Vagina (tissue), 2 donors: ENCODE data around the gene DACT2.

ENCODE experiments used
- POLR2AphosphoS5 ChIP-seq, 2 donors: sonication (generic); formaldehyde crosslinking; IDR thresholded peaks; one replicate each; pipeline ENCODE4 v1.9.0; 2017; ENCODE audit warnings: antibody characterized with exemption in 2 of 2, mild to moderate bottlenecking in 2 of 2, low read depth in 1 of 2; ENCODE audit not compliant: insufficient read depth in 1 of 2
- TF ChIP-seq, protein P1 (sequence below), 3 experiments: fragments of 450-650 bp in 2 of 3; fragments of 200-600 bp in 1 of 3; sonication (generic) in 1 of 3; IDR thresholded peaks; one replicate each; pipeline ENCODE4 v1.5.1; 2017 to 2019; ENCODE audit warnings: antibody characterized with exemption in 3 of 3, mild to moderate bottlenecking in 2 of 3, moderate library complexity in 2 of 3

DNA sequence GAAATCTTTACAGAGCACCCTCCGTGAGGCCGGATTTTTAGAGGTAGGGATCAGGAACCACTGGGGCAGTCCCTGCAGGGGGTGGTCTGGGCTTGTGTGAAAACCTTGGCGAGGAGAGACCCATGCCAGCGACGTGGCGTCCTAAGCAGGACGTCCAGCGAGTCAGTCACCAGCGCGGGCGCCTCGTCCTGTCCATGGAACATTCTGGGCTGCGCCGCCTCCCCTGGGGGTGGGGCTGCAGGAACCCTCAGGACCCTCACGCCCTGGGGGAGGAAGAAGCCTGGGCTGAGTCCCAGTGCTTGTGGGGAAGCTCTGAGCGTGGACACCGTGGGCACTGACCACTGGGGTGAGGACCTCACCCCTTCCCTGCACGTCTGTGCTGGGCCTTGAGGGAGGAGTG is 25.7 kb upstream of the DACT2 start:
- TF ChIP-seq, protein P1, sequence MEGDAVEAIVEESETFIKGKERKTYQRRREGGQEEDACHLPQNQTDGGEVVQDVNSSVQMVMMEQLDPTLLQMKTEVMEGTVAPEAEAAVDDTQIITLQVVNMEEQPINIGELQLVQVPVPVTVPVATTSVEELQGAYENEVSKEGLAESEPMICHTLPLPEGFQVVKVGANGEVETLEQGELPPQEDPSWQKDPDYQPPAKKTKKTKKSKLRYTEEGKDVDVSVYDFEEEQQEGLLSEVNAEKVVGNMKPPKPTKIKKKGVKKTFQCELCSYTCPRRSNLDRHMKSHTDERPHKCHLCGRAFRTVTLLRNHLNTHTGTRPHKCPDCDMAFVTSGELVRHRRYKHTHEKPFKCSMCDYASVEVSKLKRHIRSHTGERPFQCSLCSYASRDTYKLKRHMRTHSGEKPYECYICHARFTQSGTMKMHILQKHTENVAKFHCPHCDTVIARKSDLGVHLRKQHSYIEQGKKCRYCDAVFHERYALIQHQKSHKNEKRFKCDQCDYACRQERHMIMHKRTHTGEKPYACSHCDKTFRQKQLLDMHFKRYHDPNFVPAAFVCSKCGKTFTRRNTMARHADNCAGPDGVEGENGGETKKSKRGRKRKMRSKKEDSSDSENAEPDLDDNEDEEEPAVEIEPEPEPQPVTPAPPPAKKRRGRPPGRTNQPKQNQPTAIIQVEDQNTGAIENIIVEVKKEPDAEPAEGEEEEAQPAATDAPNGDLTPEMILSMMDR (IDR thresholded peaks at IDR 0.05), result no peak
- TF ChIP-seq POLR2AphosphoS5 (IDR thresholded peaks at IDR 0.05; ENCODE audit: insufficient read depth in 1 of 2, low read depth in 1 of 2), result no peak
